SK-N-SH treated with all-trans-retinoic acid at 6 μM for 48 hours (cell line): ENCODE results near the gene SULT1A2.
"Not testable (repeated sequence)": the region's sequence is repeated elsewhere in the genome, so short reads cannot be mapped to it uniquely, and the experiment has no call there.

Experiments
- ATAC-seq: fragments of 200-7000 bp; cut with Tn5 transposase; 3 replicates; pipeline ENCODE4 v1.9.1; 2020; ENCODE audit warnings: mild to moderate bottlenecking, moderate library complexity
- ARNTL ChIP-seq: fragments of 450-650 bp; formaldehyde crosslinking; IDR thresholded peaks from 2 replicates; pipeline ENCODE4 v1.5.0; 2020; ENCODE audit warnings: low read depth, mild to moderate bottlenecking, moderate library complexity, borderline replicate concordance
- CSDC2 ChIP-seq: fragments of 250-450 bp; sonication (Bioruptor Pico); IDR thresholded peaks from 2 replicates; pipeline ENCODE4 v1.5.0; 2020; ENCODE audit warnings: mild to moderate bottlenecking, moderate library complexity
- ESRRG ChIP-seq: fragments of 250-450 bp; sonication (Bioruptor Pico); IDR thresholded peaks from 2 replicates; pipeline ENCODE4 v1.6.1; 2021; ENCODE audit warnings: mild to moderate bottlenecking
- OSR1 ChIP-seq: fragments of 250-450 bp; sonication (Bioruptor Pico); IDR thresholded peaks from 2 replicates; pipeline ENCODE4 v1.8.0; 2022; ENCODE audit warnings: moderate library complexity, mild to moderate bottlenecking, inconsistent platforms
- PPARA ChIP-seq: fragments of 250-450 bp; sonication (Bioruptor Pico); IDR thresholded peaks from 2 replicates; pipeline ENCODE4 v1.5.0; 2020; ENCODE audit warnings: mild to moderate bottlenecking, borderline replicate concordance
- RARB ChIP-seq: fragments of 250-450 bp; sonication (Bioruptor Pico); IDR thresholded peaks from 2 replicates; pipeline ENCODE4 v1.8.0; 2021; ENCODE audit warnings: mild to moderate bottlenecking, moderate library complexity
- SNAI2 ChIP-seq: fragments of 250-450 bp; sonication (Bioruptor Pico); IDR thresholded peaks from 2 replicates; pipeline ENCODE4 v1.5.0; 2020; ENCODE audit warnings: mild to moderate bottlenecking, moderate library complexity
- TCF4 ChIP-seq: fragments of 250-450 bp; sonication (Bioruptor Pico); IDR thresholded peaks from 2 replicates; pipeline ENCODE4 v1.8.0; 2021; ENCODE audit warnings: mild to moderate bottlenecking, moderate library complexity, borderline replicate concordance
- TOX ChIP-seq: fragments of 250-450 bp; sonication (Bioruptor Pico); IDR thresholded peaks from 2 replicates; pipeline ENCODE4 v1.8.0; 2021; ENCODE audit warnings: mild to moderate bottlenecking, moderate library complexity, borderline replicate concordance
- ZC3H10 ChIP-seq: fragments of 250-450 bp; sonication (Bioruptor Pico); IDR thresholded peaks from 2 replicates; pipeline ENCODE4 v1.5.1; 2021; ENCODE audit warnings: mild to moderate bottlenecking, moderate library complexity
- ZFP3 ChIP-seq: fragments of 250-450 bp; sonication (Bioruptor Pico); IDR thresholded peaks from 2 replicates; pipeline ENCODE4 v1.5.0; 2020; ENCODE audit warnings: mild to moderate bottlenecking, moderate library complexity
- ZFP30 ChIP-seq: fragments of 450-650 bp; formaldehyde crosslinking; IDR thresholded peaks from 2 replicates; pipeline ENCODE4 v1.5.0; 2022; ENCODE audit warnings: mild to moderate bottlenecking, moderate library complexity
- ZNF565 ChIP-seq: fragments of 450-650 bp; formaldehyde crosslinking; conservative IDR thresholded peaks from 2 replicates; pipeline ENCODE4 v1.5.0; 2020; ENCODE audit warnings: low read depth, mild to moderate bottlenecking, moderate library complexity
- ZNF70 ChIP-seq: fragments of 450-650 bp; formaldehyde crosslinking; IDR thresholded peaks from 2 replicates; pipeline ENCODE4 v1.5.0; 2020; ENCODE audit warnings: mild to moderate bottlenecking, moderate library complexity
- ZNF8 ChIP-seq: fragments of 450-650 bp; formaldehyde crosslinking; IDR thresholded peaks from 2 replicates; pipeline ENCODE4 v1.5.0; 2020; ENCODE audit warnings: mild to moderate bottlenecking, moderate library complexity
- TF ChIP-seq, protein P1 (sequence below): fragments of 250-450 bp; sonication (Bioruptor Pico); IDR thresholded peaks from 2 replicates; pipeline ENCODE4 v1.5.1; 2021; ENCODE audit warnings: mild to moderate bottlenecking, moderate library complexity
- TF ChIP-seq, protein P2 (sequence below): fragments of 250-450 bp; sonication (Bioruptor Pico); IDR thresholded peaks from 2 replicates; pipeline ENCODE4 v1.5.0; 2020; ENCODE audit warnings: mild to moderate bottlenecking, moderate library complexity
- TF ChIP-seq, protein P3 (sequence below): fragments of 250-450 bp; sonication (Bioruptor Pico); IDR thresholded peaks from 2 replicates; pipeline ENCODE4 v1.5.1; 2020; ENCODE audit warnings: low read depth, mild to moderate bottlenecking, moderate library complexity
- TF ChIP-seq, protein P4 (sequence below): fragments of 250-450 bp; sonication (Bioruptor Pico); IDR thresholded peaks from 2 replicates; pipeline ENCODE4 v1.8.0; 2021; ENCODE audit warnings: low read depth, mild to moderate bottlenecking, moderate library complexity, borderline replicate concordance

The SULT1A2 gene

DNA sequence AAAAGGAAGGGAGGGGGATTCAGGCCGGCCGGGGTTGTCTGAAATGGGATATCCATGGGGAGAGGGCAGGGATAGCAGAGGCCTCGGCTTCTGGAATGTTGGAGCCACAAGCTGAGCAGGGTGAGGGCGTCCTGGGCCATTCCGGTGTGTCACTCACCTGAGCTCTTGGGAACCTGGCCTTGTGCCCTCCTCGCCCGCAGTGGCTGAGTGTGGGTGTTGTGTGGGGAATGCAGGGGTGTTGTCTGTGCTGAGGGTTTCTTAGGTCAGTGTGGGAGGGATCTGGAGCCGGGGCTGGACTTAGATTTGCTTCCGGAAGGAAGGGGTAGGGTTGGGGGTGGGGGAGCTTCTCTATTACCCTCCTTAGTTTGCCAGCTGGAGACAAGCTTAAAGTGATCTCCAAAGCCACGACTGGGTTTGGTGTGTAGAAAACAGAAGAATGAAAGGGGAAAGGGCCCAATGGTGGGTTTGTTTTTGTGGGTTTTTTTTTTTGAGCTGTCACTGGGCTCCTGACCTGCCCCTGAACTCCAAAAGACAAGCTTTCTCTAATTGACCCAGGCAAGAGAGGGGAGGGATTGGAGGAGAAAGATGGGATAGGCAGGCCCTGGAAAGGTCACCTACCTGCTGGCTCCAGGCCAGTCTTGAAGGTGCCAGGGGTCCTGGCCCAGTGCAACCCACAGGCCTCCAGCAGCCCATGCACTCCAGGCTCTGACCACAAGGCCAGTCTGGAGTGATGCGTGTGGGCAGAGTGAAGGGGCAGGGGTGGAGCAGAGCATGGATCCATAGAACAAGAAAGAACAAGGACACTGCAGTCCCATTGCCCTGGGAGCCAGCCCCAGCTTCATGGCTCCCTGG is at the start of gene SULT1A2:
Gene SULT1A2 (minus strand): TSS at position 211 of the 852 bp plus-strand sequence. CDS start 1,120 bp downstream, outside the sequence.
- no peak for ATAC-seq
- TF ChIP-seq OSR1 (CRISPR knock-in tag) (no peak), ZNF70 (CRISPR knock-in tag) (no peak)
- TF ChIP-seq, protein P1, sequence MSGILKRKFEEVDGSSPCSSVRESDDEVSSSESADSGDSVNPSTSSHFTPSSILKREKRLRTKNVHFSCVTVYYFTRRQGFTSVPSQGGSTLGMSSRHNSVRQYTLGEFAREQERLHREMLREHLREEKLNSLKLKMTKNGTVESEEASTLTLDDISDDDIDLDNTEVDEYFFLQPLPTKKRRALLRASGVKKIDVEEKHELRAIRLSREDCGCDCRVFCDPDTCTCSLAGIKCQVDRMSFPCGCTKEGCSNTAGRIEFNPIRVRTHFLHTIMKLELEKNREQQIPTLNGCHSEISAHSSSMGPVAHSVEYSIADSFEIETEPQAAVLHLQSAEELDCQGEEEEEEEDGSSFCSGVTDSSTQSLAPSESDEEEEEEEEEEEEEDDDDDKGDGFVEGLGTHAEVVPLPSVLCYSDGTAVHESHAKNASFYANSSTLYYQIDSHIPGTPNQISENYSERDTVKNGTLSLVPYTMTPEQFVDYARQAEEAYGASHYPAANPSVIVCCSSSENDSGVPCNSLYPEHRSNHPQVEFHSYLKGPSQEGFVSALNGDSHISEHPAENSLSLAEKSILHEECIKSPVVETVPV (CRISPR knock-in tag) = no peak

DNA sequence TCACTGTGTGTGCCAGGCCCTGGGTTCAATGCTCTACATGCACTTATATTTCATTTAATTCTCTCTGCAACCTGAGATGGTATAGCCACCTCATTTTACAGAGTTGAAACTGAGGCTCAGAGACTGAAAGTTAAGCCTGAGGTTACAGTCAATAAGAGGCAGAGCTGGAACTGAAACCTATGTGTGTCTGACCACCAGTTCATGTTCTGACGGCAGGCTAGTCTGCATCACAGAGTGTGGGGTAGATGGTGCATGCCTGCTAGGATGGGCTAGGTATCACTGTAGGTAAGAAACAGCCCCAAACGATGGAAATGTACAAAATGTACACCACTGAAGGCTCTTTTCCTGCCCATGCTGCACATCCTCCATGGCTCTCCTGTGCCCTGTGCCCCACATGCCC is 43.1 kb upstream of the SULT1A2 start:
- ATAC-seq = not testable (repeated sequence)

DNA sequence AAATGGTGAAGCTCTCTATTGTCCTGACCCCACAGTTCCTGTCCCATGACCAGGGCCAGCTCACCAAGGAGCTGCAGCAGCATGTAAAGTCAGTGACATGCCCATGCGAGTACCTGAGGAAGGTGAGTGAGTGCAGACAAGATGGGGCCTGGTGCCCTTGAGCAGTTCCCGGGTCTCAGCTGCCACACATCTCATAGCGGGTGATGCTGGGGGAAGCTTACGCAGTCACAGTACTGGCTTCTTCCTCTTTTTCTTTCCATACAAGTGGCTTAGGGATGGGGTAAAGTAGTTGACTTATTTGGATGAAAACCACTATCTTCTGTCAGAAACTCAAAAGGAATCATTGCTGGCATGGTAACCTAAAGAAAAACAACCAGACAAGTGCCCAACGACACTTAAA is 41.5 kb upstream of the SULT1A2 start:
- not testable (repeated sequence) for ATAC-seq

DNA sequence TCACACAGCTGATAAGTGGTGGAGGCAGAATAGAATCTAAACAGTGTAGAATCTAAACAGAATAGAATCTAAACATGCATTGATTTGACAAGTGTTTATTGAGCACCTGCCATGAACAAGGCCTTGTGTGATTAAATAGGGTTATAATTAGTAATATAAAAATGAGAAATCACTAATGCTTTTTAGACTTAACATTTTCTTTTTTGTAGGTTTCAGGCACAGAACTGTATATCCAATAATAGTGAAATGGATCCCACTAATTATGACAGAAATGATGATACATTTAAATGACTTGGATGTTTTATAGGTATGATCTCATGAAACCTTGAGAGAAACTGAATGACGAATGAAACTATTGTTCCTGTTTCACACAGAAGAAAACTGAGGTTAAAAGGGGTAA is 40.9 kb upstream of the SULT1A2 start, which contains the start of gene NPIPB8:
Gene NPIPB8 (plus strand): TSS at position 301 of the 400 bp plus-strand sequence. CDS start 296 bp downstream, outside the sequence.
- ATAC-seq = not testable (repeated sequence)

DNA sequence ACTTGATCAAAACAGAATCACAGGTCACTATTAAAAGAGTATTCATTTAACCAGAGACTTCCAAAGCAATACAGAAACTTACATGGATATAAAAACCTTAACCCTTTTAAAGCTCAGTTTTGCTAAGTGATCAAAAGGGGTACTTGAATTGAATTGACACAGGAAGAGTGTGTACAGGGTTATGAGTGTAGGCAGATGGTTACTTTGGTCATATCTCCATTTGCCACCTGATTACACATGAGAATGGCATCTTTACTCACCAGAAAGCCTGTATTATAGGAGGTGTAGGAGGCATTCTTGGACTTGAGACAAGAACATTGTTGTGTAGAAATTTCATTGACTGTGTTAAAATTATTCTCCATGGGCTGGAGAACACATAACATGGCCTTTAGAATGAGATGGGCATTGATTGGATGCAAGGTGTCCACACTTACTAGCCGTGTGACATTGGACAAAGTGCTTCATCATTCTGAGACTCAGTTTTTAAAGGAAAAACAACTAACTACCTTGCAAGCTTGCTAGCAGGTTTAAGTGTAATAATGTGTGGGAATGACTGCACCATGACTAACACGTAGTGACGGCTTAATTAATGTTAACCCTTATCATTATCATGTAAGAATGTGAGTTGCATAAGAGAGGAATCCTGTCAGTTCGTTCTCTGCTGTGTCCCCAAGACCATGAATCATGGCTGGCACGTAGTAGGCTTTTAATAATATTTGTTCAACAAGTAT is 39.4 kb upstream of the SULT1A2 start:
- not testable (repeated sequence) for ATAC-seq

DNA sequence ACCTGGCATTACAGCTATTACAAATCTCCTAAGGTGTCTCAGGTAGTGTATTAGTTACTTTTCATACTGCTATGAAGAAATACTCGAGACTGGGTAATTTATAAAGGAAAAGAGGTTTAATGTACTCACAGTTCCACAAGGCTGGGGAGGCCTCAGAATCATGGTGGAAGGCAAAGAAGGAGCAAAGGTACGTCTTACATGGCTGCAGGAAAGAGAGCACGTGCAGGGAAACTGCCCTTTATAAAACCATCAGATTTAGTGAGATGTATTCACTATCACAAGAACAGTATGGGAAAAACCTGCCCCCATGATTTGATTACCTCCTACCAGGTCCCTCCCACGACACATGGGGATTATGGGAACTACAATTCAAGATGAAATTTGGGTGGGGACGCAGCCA is 34.1 kb upstream of the SULT1A2 start:
- ATAC-seq = not testable (repeated sequence)

DNA sequence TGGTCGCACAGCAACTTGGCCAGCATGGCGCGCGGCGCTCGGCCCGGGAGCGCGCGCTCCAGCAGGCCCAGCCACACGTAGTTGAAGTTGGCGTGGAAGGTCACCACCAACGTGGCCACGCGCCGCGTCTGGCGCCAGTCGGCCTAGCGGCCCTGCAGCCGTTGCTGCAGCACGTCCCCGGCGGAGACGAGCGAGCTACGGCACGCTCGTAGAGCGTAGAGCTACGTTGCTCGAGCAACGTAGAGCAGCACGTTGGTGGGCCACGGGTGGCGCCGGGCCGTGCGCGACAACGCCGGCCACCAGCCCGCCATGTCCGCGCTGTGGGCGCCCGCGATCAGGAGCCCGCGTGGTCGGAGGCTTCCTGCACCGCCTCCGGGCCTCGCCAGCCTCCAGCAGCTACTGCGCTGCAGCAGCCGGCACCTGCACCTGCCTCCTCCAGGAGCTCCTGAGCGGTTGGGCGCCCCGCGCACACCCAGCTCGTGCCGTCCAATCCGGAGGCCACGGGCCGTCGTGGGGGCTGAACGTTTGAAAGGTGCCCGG is 26.4 kb upstream of the SULT1A2 start:
- no peak for ATAC-seq
- TF ChIP-seq SNAI2 (CRISPR knock-in tag) = no peak
- TF ChIP-seq PPARA (CRISPR knock-in tag) = no peak
- TF ChIP-seq ZNF70 (CRISPR knock-in tag) = no peak
- TF ChIP-seq ARNTL = no peak
- TF ChIP-seq ZNF8 (CRISPR knock-in tag) = no peak
- TF ChIP-seq, protein P2, sequence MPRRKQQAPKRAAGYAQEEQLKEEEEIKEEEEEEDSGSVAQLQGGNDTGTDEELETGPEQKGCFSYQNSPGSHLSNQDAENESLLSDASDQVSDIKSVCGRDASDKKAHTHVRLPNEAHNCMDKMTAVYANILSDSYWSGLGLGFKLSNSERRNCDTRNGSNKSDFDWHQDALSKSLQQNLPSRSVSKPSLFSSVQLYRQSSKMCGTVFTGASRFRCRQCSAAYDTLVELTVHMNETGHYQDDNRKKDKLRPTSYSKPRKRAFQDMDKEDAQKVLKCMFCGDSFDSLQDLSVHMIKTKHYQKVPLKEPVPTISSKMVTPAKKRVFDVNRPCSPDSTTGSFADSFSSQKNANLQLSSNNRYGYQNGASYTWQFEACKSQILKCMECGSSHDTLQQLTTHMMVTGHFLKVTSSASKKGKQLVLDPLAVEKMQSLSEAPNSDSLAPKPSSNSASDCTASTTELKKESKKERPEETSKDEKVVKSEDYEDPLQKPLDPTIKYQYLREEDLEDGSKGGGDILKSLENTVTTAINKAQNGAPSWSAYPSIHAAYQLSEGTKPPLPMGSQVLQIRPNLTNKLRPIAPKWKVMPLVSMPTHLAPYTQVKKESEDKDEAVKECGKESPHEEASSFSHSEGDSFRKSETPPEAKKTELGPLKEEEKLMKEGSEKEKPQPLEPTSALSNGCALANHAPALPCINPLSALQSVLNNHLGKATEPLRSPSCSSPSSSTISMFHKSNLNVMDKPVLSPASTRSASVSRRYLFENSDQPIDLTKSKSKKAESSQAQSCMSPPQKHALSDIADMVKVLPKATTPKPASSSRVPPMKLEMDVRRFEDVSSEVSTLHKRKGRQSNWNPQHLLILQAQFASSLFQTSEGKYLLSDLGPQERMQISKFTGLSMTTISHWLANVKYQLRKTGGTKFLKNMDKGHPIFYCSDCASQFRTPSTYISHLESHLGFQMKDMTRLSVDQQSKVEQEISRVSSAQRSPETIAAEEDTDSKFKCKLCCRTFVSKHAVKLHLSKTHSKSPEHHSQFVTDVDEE (CRISPR knock-in tag) = no peak
- TF ChIP-seq OSR1 (CRISPR knock-in tag) = no peak
- no peak for TF ChIP-seq ZNF565 (CRISPR knock-in tag)
- TF ChIP-seq ZFP30 (CRISPR knock-in tag) = no peak
- TF ChIP-seq ZC3H10 (CRISPR knock-in tag) = no peak
- TF ChIP-seq, protein P1 (CRISPR knock-in tag) = no peak
- TF ChIP-seq ZFP3 = no peak
- TF ChIP-seq, protein P3, sequence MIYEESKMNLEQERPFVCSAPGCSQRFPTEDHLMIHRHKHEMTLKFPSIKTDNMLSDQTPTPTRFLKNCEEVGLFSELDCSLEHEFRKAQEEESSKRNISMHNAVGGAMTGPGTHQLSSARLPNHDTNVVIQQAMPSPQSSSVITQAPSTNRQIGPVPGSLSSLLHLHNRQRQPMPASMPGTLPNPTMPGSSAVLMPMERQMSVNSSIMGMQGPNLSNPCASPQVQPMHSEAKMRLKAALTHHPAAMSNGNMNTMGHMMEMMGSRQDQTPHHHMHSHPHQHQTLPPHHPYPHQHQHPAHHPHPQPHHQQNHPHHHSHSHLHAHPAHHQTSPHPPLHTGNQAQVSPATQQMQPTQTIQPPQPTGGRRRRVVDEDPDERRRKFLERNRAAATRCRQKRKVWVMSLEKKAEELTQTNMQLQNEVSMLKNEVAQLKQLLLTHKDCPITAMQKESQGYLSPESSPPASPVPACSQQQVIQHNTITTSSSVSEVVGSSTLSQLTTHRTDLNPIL (CRISPR knock-in tag) = no peak
- no peak for TF ChIP-seq RARB (CRISPR knock-in tag)
- no peak for TF ChIP-seq TOX
- TF ChIP-seq CSDC2 (CRISPR knock-in tag) = no peak
- no peak for TF ChIP-seq TCF4 (CRISPR knock-in tag)
- TF ChIP-seq, protein P4, sequence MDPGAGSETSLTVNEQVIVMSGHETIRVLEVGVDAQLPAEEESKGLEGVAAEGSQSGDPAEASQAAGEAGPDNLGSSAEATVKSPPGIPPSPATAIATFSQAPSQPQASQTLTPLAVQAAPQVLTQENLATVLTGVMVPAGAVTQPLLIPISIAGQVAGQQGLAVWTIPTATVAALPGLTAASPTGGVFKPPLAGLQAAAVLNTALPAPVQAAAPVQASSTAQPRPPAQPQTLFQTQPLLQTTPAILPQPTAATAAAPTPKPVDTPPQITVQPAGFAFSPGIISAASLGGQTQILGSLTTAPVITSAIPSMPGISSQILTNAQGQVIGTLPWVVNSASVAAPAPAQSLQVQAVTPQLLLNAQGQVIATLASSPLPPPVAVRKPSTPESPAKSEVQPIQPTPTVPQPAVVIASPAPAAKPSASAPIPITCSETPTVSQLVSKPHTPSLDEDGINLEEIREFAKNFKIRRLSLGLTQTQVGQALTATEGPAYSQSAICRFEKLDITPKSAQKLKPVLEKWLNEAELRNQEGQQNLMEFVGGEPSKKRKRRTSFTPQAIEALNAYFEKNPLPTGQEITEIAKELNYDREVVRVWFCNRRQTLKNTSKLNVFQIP = no peak
- TF ChIP-seq ESRRG (CRISPR knock-in tag) = no peak
